ENCODE data around the gene TMEM229B.

GRCh38 chr14:67446371-67447032 lies 42.0 kb downstream of the TMEM229B start:
- no peak for TF ChIP-seq EZH2 (IDR thresholded peaks at IDR 0.05; ENCODE audit: borderline replicate concordance)
- TF ChIP-seq, protein P1, sequence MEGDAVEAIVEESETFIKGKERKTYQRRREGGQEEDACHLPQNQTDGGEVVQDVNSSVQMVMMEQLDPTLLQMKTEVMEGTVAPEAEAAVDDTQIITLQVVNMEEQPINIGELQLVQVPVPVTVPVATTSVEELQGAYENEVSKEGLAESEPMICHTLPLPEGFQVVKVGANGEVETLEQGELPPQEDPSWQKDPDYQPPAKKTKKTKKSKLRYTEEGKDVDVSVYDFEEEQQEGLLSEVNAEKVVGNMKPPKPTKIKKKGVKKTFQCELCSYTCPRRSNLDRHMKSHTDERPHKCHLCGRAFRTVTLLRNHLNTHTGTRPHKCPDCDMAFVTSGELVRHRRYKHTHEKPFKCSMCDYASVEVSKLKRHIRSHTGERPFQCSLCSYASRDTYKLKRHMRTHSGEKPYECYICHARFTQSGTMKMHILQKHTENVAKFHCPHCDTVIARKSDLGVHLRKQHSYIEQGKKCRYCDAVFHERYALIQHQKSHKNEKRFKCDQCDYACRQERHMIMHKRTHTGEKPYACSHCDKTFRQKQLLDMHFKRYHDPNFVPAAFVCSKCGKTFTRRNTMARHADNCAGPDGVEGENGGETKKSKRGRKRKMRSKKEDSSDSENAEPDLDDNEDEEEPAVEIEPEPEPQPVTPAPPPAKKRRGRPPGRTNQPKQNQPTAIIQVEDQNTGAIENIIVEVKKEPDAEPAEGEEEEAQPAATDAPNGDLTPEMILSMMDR (IDR thresholded peaks at IDR 0.05; ENCODE audit: poor library complexity) = no peak
- TF ChIP-seq EZH2phosphoT487 (IDR thresholded peaks at IDR 0.05; ENCODE audit: low read depth, severe bottlenecking, unreplicated experiment) = no peak
